Fibroblast of skin of left quadriceps (primary cell): ENCODE data around the gene KCTD20.

Experiments used
- DNase-seq, 2 experiments: peaks; one replicate each; pipeline ENCODE4 v3.0.0-alpha.2; 2013; ENCODE audit warnings: low read depth in 2 of 2

KCTD20 gene

GRCh38 chr6:36536873-36537547 lies 94.2 kb downstream of the KCTD20 start:
- no peak for DNase-seq

- DNase-seq: no peak
Measured at GRCh38 chr6:36539814-36540568, 97.2 kb downstream of the KCTD20 start.
